Measurements from ENCODE around the gene VARS1.
"Not testable (repeated sequence)": the region's sequence is repeated elsewhere in the genome, so short reads cannot be mapped to it uniquely, and the experiment has no call there.

DNA sequence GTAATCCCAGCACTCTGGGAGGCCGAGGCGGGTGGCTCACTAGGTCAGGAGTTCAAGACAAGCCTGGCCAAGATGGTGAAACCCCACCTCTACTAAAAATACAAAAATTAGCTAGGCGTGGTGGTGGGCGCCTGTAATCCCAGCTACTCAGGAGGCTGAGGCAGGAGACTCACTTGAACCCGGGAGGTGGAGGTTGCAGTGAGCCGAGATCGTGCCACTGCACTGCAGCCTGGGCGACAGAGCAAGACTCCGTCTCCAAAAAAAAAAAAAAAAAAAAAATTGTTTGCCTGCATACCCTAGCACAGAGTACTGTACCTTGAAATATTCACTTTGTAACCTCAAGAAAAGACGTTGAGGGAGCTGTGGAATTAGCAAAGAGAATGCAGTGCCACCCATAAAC is 24.8 kb upstream of the VARS1 start:
- TF ChIP-seq, protein P1, sequence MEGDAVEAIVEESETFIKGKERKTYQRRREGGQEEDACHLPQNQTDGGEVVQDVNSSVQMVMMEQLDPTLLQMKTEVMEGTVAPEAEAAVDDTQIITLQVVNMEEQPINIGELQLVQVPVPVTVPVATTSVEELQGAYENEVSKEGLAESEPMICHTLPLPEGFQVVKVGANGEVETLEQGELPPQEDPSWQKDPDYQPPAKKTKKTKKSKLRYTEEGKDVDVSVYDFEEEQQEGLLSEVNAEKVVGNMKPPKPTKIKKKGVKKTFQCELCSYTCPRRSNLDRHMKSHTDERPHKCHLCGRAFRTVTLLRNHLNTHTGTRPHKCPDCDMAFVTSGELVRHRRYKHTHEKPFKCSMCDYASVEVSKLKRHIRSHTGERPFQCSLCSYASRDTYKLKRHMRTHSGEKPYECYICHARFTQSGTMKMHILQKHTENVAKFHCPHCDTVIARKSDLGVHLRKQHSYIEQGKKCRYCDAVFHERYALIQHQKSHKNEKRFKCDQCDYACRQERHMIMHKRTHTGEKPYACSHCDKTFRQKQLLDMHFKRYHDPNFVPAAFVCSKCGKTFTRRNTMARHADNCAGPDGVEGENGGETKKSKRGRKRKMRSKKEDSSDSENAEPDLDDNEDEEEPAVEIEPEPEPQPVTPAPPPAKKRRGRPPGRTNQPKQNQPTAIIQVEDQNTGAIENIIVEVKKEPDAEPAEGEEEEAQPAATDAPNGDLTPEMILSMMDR (conservative IDR thresholded peaks at IDR 0.05) = not testable (repeated sequence)
- not testable (repeated sequence) for TF ChIP-seq EZH2 (IDR thresholded peaks at IDR 0.05; ENCODE audit: low read depth)
